ENCODE results near the gene PRAC1.

PRAC1 gene

DNA sequence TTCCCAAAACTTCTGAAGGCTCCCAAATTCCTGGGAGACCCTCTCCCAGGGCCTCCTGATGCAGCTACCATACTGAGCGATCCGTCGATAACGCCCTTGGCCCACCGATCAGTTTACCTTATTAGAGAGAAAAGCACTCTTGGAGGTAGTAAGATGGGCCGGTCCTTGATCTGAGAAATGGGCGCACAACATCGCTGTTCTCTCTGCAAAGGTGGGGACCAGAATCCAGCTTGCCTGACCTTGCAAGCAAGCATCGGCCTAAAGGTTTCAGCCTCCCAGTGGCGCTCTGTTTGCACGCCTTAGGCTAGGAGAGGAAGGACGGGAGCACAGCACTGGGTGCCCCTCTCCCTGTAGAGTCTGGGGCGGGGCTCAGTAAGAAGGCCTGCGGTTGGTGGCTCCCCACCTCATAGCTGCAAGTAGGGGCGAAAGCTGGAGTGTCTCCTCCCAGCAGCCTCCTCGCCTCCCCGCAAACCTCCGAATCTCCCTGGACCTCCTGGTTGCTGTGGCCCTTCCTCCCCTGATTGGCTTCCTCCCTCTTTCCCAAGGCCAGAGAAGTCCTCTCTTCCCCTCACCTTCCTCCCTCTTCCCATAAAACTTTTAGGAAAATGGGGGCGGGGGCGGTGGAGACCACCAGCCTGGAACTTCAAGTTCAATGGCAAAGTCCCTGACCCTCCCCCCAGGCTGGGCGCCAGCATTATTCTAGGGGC lies at the start of gene PRAC1:
PRAC1 (minus strand) TSS at position 318 of the 707 bp plus-strand sequence; CDS start at position 192, 126 bp downstream.
- DNase-seq = no peak

DNA sequence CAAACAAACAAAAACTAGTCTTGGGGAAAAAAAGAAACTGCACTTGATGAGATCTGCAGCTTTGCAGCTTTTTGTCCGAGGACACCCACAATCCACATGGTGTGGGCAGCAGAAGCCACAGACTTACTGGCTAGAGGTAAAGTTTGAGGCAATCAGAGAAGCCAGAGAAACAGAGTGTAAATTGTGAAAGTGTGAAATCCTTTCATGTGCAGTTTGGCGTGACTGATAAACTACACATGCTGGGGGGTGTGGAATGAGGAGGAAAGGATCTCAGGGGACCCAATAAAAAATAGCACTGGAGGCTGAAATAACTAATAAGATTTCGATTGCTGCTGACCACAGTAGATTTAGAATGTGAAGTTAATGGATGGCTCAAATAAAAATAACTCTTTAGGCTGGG lies 48.6 kb upstream of the PRAC1 start:
- DNase-seq = no peak

DNA sequence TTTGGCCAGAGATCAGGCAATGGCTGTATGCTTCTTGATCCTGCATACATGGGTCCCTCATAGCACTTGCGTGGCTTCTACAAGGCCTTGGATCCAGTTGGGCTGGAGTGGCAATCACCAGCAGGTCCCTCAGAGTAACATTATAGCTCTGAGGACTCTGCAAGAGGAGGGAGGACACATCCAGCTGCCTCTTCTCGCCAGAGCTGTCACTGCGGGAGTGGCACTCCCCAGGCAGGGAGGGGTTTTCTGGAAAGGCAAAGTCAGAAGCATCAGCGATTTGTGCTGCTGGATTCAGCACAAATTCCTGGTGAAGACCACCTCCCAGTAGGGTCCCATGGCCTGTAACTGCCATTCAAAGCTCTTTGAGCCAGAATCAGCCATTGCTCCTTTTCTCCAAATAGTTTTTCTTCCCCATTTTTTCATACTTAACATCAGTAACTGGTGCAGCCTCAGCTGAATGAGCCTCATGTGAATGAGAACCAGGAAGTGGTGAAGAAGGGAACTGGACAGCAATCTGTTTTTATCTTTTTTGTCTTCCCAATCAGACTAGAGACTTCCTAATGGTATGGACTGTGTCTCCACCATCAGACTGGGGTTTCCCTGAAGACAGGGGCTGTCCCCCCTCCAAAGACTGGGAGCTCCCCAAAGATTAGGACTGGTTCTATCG lies 46.8 kb upstream of the PRAC1 start:
- DNase-seq = no peak

DNA sequence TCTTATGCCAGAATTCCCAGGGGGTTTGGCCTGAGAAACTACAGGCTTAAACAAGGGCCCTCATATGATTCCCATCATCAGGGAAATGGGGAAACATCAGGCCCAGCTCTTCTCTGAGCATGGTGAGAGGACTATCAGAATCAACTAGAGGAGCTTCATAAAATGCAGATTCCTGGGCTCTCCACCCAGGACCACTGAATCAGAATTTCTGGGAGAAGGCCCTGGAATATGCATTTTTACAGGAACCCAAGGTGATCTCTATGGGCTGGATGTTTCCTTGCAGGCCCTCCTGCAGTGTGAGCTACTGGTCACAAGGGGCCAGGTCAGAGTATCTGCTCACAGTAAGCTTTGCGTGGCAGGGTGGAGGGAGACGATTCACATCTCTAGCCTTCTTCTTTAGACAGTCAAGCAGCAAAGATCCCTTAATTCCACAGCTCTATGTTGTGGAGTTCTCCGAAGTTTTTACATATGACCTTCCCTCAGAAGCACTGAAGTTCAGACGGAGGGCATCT lies 45.0 kb upstream of the PRAC1 start:
- DNase-seq = no peak

DNA sequence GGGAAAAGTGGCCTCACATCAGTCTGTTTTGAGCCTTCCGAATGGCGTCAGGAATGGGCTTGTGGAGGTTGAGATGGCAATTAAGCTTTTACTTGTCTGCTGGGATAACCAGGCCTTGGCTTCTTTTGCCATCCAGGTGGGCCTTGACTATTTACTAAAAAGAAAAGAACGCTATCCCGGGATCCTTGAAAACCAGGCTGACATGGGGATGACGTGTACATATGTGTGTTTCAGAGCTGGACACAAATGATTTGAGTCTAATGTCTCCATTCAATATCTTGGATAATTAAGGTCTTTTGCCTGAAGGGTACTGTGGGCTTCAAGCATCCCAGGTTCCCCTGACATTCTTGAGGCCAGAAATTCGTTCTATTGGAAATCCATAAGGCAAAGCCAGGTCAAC lies 38.8 kb upstream of the PRAC1 start:
- DNase-seq = no peak

DNA sequence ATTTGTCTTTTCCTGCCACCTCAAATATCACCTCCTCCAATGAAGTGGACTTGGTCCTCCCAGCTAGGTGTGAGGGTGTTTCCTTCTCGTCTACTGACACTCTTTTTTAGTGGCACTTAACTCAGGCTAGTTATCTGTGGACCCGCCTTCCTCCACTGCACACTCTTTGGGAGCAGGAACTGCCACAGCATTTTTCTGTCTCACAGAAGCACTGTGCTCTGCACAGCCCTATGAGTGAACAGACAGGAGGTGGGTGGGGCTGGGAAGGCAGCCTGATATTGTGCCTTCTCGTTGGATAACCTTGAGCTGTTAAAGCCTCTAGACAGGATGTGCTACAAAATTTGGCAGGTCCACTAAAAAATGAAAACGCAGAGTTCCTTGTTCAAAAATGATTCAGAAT lies 38.1 kb upstream of the PRAC1 start:
- DNase-seq = no peak

DNA sequence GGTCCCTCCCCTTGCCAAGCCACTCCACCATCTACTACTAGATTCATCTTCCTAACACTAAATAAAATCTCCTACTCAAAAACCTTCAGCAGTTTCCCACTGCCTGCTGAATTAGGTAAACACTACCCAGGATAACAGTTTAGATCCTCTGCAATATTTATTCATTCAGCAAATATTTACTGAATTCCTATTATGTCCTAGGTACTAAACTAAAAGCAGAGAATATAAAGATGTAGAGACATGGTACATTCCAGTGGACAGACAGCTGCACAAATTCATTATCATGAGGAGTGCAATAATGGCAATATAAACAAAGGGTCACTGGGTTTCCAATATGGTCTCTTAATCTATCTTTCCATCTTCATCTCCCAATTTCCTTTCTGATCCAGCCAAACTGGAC lies 37.0 kb upstream of the PRAC1 start:
- no peak for DNase-seq

DNA sequence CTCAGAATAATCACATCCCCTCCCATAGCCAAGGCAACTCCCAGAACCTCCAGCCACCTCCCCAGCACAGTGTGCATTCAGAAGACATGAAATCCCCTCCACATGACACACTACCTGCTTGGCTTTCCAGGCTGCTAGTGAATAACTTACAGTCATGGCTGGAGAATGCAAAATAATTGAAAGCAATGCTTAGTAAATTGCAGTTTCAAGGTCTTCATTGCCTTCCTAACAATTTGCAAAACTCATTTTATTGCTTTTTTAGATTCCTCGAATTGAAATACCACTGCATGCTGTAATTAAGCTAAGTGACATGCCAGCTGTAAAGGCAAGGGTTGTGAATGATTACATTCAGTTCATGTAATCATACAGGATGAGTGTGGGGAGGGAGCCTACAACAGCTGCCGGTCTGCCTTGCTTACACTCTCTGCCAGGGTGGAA lies 35.2 kb upstream of the PRAC1 start:
- DNase-seq = no peak

DNA sequence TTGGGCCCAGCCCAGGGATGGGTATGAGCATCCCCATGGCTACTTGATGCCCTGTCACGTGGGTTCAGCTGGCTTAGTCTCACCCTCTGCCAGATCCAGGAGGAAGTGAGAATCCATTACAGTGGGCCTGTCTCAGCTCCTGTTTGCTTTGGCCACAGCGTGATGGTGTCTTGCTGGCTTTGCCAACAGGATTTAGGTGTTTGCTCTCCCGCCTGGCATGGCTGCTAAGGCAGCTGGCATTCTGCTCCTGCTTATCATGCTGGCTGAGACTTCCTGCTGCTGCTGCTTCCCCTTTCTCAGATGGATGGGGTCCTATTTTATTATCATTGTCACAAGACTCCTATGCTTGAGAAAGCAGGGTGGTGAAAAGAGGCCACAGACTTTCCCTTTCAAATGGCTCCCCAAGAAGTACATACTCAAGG lies 34.5 kb upstream of the PRAC1 start:
- DNase-seq = no peak

DNA sequence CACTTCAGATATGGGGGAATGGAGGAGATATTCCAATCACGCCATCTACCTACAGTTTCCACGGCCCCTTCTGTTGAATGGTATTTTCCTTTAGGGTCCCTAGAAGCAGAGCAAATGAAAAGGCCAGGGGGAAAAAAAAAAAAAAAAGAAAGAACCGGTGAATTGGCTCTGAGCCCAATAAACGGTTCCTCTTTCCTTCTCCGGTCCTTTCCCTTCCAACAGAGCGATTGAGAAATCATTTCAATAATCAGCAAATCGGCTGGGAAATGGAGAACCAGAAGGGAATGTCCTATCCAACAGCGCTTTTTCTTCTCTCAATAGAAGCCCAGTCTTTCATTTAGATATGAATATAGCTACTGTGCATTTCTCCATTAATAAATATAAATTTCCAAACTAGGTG lies 33.0 kb upstream of the PRAC1 start:
- no peak for DNase-seq

DNA sequence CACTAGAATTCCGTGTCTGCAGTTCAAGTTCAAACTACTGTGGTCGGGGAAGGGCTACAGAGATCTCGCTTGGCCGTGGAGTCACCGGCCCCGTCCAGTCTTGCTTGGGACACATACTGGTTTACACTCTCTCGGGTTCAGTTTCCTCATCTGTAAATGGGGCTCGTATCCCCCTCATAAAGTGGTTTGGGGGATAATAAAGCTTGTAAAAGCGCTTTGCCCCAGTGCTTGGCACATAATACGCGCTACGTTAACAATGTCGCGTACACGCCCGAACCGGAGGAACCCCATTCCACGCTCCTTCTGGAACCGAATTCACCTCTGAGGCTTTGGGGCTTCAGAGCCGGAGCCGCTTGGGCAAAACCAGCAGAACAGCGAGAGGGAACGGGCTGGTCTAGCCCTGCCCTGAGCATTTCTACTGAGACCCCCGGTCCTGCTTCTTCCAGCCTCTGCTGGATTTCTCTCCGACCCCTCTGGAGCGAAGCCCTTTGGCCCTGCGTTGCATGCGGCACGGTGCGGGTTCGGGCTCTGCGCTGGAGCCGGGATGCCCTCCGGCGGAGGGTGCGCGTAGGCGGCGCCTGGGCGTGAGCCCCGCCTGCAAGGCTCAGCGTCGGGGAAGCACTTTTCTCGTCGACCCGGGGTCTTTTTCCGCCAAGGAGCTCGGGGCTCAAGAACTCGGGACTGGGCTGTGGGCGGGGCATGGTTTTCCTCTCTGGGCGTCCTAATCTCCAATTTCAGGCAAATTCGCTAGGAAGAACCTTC lies 32.4 kb upstream of the PRAC1 start:
- no peak for DNase-seq

DNA sequence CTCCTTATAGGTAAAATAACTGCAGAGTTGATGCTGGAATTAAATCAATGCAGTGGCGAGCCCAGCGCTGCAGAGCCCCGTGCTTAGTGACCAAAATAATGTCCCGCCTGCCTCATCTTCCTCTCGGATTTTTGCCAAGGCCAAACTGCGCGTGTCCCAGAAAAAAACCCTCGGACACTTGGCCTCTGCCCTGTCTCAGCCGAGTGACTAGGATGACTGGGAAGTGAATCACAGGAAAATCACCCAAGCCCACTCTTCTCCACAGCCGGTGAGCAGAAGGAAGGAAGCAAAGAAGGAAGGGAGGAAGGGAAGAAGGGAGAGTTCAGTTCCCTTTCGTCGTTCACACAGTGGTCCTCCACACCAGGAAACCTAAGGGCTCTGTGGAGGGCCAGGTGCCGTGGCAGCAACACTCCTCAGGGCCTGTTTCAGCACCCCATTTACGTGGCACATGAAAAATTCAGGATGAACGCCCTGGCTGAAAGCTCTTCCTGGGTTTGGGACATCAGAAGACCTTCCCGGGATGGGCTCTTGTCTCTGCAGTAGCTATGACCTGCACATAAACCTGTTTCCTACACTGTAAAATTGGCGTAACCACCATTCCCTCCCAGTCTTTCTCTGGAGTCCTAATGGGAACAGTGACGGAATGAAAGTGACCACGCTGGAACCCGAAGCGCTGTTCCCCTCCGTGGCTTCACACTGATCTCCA lies 31.6 kb upstream of the PRAC1 start:
- no peak for DNase-seq

DNA sequence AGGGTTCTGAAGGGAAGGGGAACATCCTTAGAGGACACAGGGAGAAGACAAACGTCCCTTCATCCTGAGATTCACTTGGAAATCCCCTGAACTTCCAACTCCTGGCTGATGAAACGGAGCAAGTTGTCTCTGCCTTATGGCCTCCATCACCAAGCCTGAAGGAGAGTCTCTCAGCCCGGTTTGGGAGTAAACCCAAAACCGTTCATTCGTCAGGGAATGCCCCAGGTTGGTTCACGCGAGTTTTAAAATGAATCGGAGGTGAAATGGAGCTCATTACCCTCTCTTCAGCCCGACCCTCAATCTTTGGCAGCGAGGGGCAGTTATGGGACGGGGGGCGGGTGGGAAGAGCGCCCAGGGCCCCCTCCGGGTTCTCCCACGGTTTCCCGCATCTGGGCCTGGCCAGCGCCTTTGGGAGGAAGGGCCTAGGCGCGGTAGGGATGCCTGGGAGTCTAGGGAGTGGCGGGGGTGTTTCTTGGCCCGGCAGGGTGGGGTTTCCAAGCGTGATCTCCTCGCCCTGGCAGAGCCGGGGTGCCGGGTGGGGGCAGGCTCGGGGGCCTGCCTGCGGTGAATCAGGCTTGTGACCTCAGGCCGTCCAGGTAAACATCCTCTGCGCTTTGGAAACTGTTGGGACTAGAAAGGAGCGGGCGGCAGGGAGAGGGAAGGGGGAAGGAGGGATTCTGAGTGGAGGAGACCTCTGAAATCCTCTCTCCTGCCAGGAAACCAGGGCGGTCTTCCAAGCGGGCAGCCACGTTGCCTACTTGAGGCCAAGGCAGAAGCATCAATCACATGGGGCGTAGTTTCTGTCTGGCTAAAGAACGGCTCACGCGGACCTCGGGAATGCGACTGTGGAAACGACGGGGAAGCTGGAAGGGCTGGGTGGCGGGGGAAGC lies 30.3 kb upstream of the PRAC1 start:
- DNase-seq = no peak

DNA sequence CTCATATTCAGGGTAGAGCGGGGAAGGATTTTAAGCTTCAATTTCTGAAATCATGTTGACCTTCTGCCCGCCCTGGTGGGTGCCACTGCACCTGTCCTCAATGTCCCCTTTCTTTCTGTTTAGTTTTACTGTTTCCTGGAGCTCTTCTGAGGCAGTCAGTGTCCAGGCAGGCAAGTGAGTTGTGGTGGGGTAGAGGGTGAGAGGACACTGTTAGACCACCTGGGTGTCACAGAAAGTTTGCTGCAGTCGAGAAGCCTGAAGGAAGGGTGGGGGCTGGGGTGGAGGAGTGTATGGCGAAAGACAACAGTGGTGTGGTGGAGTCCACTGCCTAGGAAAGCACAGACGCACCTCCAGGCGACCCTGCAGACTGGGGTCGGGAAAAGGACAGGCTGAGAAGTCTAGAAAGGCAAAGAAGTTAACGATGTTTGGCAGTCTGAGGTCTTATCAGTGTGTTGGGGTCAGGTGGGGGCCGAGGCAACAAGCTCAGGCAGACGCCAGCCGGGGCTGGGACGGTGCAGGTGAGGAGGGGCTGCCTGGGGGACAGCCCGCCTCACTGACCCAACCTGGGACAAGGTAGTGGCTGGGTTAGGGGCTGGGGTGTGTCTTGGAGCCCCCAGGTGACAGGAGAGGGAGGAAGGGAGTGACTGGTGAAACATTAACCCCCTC lies 29.5 kb upstream of the PRAC1 start:
- DNase-seq = no peak

DNA sequence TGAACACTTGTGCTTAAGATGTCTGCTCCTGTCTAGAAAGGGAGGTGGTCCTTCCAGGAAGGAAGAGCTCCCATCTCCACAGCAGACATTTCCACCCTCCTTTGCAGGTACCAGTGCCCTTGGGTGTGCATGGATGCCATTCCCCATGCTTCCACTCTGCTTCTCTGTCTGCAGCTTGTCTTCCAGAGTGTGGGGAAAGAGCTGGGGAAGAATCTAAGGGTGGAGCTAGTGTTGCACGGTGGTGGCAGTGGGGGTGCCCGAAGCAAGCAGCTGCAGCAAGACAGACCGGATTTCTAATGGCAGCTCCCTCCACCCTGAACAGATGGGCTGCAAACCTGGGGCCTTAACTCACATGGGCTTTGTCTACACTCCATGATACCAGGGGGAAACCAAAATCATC lies 28.9 kb upstream of the PRAC1 start:
- no peak for DNase-seq

DNA sequence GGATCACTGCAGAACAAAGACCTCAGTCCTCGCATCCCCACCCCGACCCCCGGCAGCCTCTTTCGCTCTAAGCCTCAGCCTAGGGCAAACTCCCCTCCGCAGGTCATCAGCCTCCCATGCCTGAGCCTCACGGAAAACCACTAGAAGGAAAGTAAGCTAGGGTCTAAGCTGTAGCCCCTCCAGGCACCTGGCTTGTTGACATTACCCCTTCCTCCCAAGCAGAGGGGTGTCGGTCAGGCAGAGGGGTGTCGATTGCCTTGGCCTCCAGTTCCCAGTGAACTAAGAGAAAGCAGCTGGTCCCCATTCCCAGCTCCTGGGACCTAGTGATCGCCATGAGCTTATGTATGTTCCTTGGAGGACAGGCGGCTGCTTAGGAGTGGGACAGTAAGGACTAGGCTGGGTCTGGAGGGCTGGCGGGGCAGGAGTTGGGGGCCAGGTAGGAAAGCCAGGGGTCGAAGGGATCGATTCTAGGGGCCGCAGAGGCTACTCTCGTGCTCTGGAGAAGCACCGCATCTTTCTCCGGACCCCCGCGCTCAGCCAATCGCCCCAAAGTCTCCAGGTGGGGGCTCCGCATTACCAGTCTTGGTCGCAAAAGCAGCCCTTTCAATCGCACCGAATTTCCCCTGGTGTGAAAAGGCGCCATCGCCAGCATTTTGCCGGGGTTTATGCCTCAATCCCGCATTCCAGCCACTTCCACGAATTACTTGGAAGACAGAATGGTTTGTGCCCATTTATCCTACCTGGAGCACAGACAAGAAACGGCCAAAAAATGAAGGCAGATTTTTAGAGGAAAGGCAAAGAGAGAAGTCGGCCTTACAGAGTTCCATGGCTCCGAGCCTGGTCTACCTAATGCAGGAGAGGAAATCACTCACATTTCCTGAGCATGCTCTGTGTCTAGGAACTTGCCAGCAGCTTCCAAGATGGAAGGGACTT lies 27.6 kb upstream of the PRAC1 start:
- DNase-seq = no peak

DNA sequence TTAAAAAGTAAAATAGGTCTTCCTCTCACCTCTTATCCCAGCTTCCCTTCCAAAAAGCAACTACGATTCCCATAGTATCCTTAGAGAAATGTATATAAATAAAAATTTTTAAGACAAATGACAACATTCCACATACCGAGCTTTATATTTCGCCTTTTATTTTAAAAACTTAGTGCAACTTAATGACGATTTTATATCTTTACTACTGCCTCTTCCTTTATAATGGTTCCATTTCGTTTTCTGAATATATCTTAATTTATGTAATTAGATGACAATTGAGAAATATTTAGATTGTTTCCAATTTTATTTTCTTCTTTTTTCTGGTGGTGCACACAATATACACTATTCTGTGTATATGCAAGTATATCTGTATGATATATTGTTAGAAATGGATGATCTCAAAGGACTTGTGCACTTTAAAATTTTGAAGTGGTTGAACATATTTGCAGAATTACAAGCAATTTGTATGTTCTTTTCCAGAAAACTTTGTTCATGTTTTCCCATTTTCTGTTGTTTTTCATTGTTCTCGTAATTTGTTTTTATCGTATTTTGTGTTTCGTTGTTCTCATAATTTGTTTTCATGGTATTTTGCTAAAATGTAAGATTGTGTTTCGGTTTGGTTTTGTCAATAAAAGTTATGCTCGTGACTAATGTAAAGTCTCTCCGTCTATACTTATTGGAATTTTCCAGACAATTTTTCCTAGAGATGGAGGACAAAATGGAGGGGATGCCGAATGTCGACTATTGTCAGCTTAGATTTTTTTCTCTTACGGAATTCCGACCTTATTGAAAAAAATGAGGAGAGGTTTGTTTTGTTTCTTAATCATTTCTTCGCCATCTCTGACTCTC lies 26.6 kb upstream of the PRAC1 start:
- DNase-seq = no peak

DNA sequence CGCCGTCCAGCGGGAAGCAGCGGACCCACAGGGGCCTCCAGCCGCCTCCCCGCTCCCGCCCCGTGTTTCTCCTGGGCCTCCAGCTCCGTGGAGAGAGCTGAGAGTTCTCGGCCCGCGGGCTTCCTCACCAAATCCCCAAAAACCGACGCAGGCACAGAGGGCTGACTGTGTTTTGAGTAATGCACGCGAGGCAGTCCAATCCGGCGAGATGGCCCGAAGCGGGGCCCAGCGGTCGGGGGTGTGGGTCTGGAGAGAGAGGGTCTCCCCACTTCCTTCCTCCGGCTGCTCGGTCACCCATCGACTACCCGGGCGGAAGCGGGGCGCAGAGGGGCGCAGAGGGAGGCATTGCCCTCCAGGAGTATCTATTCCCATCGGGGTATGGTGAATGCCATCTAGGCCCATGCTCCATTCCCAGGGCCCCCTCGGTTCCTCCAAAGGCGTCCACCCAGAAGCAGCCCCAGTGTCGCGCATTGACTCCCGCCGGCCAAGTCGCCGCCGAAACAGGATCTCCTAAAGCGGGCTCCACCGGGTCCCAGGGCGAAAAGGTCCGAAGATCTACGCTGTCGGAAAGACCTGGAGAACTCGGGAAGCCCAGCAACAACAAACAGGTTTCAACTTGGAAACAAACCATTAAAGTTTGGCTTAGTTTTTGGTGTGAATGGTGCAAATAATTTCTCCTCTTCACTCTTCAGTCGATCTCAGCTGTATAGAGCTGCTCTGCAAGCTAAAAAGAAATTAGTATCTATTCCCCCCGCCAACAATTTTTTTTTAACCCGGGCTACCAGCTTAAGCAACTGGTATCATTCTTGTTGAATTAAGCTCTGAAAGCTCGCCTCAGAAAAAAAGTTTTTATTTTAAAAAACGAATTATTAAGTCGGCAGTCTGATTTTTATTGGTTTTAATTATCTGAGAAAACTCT lies 25.4 kb upstream of the PRAC1 start:
- no peak for DNase-seq

Data from CD4-positive, alpha-beta T cell treated with Interleukin-6 for 4 hours (primary cell).